Skin epidermis (tissue), 12 donors: ENCODE results near the gene SLC5A4.
A peak's percentile ranks its signal among the peaks of the same experiment; 100 is the strongest.
"Not testable (repeated sequence)": the region's sequence is repeated elsewhere in the genome, so short reads cannot be mapped to it uniquely, and the experiment has no call there.

Experiments
- H3K27ac ChIP-seq, 21 experiments: fragments of 200-600 bp; sonication (generic) in 11 of 21; one replicate each; pipeline ENCODE4 v1.5.0; 2020; ENCODE audit warnings: mild to moderate bottlenecking in 3 of 21, inconsistent platforms in 2 of 21, moderate library complexity in 2 of 21
- H3K4me3 ChIP-seq, 7 experiments: fragments of 200-600 bp; sonication (generic) in 2 of 7; one replicate each; pipeline ENCODE4 v1.5.0; 2020; ENCODE audit warnings: inconsistent platforms in 2 of 7, mild to moderate bottlenecking in 2 of 7, moderate library complexity in 1 of 7

The SLC5A4 gene

DNA sequence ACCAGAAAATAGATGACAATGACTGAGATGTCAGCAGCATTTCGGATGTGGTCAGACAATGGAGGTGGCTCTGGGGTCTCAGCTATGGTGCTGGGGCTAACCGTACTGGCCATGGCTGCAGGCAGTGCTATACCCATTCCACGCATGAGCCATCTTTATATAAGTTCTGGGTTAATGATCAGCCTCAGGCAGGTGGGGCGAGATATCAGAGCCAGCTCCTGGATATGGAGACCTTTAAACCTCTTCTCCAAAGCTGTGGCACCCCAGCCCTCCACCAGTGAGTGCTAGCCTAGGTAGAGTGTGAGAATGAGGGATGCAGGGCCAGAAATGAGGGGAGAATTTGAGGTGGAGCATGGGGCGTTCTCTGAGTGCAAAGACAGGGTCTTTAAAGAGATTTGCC lies at the start of gene SLC5A4:
SLC5A4 (minus strand) TSS at position 131 of the 400 bp plus-strand sequence; CDS start at position 113, 18 bp downstream.
- Histone ChIP-seq H3K4me3 (no peak within 1 kb of the TSS), H3K27ac (no peak within 1 kb of the TSS)

DNA sequence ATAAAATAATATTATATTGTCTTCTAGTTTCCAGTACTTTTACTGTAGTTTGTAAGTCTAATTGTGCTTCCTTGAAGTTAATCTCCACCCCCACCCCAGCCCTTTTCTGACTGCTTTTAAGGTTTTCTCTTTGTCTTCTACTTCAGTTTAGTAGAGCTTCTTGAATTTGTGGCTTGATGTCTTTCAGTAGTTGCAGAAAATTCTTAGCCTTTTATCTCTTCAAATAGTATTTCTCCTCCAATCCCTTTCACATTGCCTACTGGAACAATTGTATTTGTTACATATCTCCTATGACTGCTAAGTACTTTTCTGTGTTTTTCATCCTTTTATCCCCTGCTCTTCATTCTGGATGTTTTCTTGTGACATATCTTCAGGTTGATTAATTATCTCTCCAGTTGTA lies 38.8 kb upstream of the SLC5A4 start:
- not testable (repeated sequence) for H3K27ac ChIP-seq, H3K4me3 ChIP-seq

DNA sequence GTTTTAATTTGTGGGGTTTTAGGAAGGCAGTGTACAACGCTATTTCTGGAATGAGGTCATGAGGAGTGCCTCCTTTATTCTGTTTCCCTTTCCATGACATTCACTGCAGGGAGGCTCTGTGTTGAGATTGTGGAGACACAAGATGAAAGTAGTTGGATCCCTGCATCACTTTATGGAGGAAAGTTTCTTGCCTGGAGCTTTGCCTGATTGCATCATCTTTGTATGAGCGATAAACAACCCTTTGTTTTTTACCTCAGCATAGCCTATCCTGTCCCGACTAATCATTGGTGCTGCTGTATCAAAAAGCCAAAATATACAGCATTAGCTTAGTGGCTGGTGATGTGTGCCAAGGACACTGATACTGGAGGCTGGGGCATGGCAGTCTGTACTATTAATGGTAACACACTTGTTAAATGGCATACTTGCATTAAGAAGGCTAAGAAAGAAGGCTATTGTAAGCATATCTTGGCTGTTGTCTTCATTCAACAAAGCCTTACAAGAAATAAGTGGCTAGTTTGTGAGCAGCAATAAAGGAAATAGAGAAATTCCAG lies 31.2 kb upstream of the SLC5A4 start:
- Histone ChIP-seq H3K27ac (no peak overlapping the region), H3K4me3 (no peak overlapping the region)

DNA sequence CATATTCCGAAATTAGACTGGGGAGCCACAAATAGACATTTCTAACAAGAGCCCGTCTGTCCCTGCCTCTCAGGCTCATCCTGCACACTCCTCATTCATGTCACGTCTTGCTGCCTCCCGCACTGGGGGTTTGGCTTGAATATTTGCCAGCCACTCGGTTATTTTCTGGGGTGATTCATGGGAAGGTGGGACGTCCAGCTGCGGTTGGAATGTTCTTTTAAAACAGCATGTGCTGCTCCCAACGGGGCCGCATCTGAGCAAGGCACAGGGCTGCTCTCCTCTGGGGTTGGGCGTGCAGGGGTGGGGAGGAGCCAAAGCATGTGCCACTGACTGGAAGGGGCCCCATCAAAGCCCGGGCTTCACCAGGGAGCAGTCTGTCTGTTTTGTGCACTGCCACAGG lies 25.9 kb upstream of the SLC5A4 start:
- no peak overlapping the region for H3K4me3 ChIP-seq

DNA sequence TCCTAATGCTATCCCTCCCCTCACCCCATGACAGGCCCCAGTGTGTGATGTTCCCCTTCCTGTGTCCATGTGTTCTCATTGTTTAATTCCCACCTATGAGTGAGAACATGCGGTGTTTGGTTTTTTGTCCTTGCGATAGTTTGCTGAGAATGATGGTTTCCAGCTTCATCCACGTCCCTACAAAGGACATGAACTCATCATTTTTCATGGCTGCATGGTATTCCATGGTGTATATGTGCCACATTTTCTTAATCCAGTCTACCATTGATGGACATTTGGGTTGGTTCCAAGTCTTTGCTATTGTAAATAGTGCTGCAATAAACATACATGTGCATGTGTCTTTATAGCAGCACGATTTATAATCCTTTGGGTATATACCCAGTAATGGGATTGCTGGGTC lies 20.2 kb upstream of the SLC5A4 start:
- not testable (repeated sequence) for H3K27ac ChIP-seq, H3K4me3 ChIP-seq

More for the DNA sequence above, 25.9 kb upstream of the SLC5A4 start:
- no peak overlapping the region for H3K27ac ChIP-seq

DNA sequence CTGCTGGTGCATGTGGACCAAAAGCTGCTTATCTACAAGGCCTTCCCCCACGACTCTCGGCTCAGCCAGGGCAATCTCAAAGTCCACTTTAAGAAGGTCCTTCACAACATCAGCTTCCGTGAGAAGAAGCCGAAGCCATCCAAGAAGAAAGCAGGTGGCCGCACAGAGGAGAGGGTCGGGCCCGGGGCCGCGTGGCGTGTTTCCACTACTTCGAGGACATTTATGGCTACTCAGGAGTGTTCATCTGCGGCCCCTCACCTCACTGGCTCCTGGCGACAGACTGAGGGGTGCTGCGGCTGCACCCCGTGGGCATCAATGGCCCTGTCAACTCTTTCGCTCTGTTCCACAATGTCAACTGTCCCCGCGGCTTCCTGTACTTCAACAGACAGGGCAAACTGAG lies 16.2 kb upstream of the SLC5A4 start:
- Histone ChIP-seq H3K27ac (no peak overlapping the region), H3K4me3 (no peak overlapping the region)

DNA sequence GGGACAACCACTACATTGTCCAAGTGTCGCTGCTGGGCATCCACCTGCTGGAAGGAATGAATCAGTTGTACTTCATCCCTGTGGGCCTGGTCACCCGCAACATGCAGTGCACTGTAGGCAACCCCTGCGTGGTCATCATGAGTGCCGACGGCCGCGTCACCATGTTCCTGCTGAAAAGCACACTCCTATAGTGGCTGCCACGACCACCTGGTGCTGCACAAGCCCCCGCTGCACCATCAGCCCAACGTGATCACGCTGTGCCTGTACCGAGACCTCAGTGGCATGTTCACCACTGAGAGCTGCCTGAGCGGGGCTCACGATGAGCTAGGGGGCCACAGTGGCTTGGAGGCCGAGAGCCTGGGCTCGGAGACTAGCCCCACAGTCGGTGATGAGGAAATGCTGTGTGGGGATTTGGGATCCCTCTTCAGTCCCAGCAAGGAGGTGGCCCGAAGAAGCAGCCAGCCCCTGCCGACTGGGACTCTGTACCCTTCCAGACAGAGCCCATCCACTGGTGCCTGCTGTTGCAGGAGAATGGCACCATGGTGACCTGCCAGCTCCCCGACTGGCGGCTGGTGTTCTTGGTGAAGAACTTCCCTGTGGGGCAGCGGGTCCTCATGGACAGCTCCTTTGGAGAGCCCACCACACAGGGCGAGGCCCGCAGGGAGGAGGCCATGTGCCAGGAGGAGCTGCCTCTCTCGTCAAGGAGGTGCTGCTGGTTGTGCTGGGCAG lies 15.7 kb upstream of the SLC5A4 start:
- H3K4me3 ChIP-seq, result no peak overlapping the region
- no peak overlapping the region for H3K27ac ChIP-seq

DNA sequence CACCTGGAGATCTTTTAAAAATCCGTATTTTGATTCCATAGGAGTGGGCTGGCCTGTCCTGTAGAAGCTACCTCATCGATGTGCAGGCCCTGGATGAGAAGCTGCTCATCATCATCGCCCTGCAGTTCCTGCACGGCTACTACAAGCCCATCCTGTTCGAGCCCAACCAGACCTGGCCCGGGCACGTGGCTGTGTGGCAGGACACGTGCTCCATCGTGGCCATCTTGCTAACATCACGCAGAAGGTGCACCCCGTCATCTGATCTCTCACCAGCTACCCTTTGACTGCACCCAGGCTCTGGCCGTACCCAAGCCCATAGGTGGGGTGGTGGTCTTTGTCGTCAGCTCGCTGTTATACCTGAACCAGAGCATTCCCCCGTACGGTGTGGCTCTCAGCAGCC lies 14.2 kb upstream of the SLC5A4 start:
- no peak overlapping the region for H3K27ac ChIP-seq

DNA sequence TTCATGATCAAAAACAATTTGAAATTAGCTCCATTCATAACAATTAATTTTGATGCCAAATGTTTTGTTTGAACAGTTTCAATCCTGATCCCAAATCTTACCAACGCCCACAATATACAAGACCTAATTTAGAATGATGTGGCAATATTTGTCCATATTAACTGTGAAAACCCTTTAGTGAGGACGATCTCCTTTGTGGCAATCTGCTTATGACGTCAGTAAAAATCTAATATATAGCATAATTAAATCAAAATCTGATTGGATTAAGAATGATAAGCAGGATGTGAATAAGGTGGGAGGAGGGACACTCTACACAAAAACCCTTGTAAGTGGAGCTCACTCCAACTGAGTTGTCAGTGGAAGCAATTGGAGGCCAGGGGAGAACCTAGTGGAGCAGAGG lies 11.9 kb upstream of the SLC5A4 start:
- Histone ChIP-seq H3K27ac (no peak overlapping the region), H3K4me3 (no peak overlapping the region)

More for the DNA sequence above, 14.2 kb upstream of the SLC5A4 start:
- no peak overlapping the region for H3K4me3 ChIP-seq

DNA sequence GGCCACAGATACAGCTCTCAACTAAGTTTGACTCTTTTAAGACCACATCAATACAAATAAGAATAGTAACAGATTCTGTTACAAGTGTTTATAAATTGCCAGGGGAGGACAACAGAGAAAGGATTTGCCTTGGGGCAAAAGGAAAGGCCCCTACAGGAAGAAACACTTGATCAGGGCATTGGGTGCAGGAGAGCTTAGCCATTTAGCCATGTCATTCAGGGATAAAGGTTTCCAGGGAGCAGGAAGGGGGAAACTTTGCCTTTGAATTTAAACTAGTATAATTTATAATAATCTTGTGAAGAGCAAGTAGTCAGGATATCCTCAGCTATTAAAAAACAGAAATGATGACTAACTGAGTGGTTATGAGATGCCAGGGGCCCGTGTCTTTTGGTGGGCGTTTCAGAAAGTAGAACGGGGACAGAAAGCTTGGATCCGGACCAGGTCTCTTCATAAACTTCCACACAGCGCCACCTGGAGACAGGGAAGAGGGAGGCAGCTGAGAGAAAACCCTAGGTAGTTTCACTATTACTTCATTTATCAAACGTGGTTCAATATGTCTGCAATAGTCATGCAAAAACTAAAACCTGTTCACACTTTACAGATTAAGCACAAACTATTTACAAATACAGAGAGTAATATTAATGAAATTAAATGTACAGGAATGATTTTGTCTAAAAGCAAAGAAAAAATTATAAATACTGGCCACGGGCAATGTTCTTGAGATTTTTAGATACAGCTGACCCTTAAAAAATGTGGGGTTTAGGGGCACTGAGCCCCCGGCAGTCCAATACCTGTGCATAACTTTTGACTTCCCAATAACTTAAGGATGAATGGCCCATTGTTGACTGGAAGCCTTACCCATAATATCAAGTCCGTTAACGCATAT lies 11.0 kb upstream of the SLC5A4 start:
- Histone ChIP-seq H3K27ac (peak overlapping the region in 2 of 21 experiments; percentile 32), H3K4me3 (no peak overlapping the region)

DNA sequence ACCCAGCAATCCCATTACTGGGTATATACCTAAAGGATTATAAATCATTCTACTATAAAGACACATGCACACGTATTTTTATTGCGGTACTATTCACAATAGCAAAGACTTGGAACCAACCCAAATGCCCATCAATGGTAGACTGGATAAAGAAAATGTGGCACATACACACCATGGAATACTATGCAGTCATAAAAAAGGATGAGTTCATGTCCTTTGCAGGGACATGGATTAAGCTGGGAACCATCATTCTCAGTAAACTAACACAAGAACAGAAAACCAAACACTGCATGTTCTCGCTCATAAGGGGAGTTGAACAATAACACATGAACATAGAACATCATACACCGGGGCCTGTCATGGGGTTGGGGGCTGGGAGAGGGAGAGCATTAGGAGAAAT lies 8.5 kb upstream of the SLC5A4 start:
- H3K27ac ChIP-seq, H3K4me3 ChIP-seq: not testable (repeated sequence)

DNA sequence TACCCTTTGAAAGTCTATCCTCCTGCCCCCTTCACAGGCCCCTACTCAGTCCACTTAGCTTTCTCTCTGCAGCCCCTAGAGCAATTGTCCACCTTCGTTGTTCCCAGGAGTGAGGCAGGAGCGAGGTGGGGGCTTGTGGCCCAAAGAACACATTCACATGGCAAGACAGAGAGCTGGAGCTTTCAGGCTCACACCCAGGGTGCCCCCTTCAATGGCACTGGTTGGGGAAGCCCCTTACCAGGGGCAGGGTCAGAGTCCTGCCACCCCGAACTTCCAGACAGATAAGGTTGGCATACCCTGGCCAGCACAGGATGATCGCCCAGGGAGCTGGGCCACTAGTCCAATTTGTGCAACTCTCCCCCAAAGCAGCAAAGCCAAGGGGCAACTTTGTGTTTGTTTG lies 6.2 kb upstream of the SLC5A4 start:
- Histone ChIP-seq H3K4me3 (no peak overlapping the region), H3K27ac (no peak overlapping the region)

DNA sequence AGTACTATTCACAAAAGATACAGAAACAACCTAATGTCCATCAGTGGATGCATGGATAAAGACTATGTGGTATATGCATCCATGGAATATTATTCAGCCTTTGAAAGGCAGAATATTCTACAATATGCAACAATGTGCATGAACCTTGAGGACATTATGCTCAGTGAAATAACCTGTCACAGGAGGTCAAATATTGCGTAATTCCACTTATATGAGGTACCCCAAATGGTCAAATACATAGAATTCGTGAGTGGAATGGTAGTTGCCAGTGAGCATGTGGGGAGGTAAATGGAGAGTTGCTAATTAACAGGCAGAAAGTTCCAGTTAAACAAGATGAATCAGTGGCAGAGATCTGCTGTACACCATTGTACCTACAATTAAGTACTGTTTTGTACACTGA lies 3.6 kb upstream of the SLC5A4 start:
- H3K27ac ChIP-seq, result no peak overlapping the region
- H3K4me3 ChIP-seq, result no peak overlapping the region

DNA sequence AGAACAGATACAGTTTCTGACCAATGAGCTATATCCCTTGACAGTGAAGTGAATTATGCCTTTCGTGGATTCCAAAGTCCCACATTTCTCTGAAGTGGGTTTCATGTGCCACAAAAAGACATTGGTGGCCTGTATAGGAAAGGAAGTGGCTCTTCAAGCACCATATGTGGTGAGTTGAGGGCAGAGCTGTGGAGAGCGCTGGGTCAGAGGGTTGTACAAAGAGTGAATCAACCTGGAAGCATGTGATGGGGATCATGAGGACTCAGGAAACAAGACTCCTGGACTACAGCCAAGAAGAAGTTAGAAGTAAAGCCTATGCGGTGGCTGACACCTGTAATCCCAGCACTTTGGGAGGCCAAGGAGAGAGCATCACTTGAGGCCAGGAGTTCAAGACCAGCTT lies 579 bp upstream of the SLC5A4 start:
- H3K27ac ChIP-seq, result no peak overlapping the region
- H3K4me3 ChIP-seq, result no peak overlapping the region

DNA sequence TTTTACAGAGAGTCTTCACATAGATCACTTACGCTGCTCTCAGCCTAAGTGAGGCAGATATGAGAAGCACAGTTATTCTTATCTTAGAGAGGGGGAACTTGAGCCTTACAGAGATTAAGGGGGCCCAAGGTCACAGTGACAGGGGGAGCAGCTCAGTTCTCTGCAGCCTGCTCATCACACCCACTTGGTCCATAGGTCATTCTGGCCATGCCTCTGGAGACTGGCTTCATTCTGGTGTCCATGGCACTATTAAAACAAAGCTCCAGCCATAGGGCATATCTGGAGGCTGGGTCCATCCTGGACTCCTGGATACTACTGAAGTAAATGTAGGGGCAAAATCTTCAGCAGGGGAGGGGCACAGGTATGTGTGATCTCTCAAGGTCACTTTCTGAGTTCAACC lies 5.9 kb downstream of the SLC5A4 start:
- Histone ChIP-seq H3K4me3 (no peak overlapping the region), H3K27ac (no peak overlapping the region)

DNA sequence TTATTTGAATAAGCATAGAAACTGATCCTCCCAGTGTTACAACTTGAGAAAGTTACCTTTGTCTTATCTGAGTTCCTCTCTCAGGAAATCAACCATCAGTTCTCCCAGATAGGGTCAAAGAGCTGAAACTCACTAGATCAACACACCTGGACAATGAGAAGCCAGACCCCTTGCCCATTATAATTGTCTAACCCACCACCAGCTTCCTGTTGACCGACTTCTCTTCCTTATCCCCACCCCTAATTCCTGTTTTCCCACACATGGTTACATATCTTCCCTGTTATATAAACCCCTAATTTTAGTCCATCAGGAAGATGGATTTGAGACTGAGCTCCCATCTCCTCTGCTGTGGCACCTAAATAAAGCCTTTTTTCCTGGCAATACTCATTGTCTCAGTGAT lies 6.9 kb downstream of the SLC5A4 start:
- Histone ChIP-seq H3K27ac (no peak overlapping the region), H3K4me3 (no peak overlapping the region)

DNA sequence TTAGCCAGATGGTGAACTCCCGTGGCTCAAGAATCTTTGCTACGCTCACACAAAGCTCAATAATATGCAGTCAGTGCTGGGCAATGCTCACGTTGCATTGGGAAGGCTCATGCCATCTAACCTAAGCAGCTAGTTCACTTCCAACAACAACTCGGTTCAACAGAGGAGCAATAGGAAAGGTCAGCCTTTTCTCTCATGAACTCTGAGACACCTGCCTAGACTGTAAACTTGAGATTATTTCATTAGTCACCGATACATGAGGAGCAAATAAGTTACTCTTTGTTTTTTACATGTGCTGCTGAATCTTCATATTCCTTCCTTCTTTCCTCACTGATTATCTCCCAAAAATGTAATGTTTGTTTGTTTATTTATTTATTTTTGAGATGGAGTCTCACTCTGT lies 9.0 kb downstream of the SLC5A4 start:
- H3K4me3 ChIP-seq, result no peak overlapping the region
- no peak overlapping the region for H3K27ac ChIP-seq

DNA sequence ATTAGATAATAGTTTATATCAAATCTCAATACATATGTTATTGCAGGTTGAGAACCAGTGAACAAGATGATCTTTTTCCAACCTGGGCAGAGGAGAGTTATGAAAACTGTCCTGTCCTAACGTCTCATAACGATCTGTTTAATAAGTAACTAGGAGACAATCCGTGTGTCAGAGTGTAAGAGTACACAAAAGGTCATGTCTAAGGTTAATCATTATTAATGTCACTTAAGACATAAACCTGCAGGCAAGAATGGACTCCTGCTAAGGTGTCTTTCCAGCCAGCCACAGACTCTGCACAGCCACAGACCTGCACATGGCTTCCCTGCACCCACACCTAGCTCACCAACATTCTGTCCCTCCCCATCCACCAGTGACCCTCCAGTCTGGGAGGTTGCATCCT lies 10.1 kb downstream of the SLC5A4 start:
- Histone ChIP-seq H3K27ac (no peak overlapping the region), H3K4me3 (no peak overlapping the region)

DNA sequence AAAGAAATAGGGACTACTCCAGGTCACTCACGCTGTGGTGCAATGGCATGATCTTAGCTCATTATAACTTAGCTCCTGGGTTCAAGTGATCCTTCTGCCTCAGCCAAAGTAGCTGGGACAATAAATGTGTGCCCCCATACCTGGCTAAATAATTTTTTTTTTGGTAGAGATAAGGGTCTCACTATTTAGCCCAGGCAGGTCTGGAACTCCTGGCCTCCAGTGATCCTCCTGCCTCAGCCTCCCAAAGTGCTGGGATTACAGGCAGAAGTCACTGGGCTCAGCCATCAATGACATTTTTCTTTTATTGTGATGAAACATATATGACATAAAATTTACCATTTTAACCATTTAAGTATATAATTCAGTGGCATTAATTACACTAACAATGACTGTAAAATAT lies 10.6 kb downstream of the SLC5A4 start:
- no peak overlapping the region for H3K4me3 ChIP-seq
- H3K27ac ChIP-seq, result no peak overlapping the region

DNA sequence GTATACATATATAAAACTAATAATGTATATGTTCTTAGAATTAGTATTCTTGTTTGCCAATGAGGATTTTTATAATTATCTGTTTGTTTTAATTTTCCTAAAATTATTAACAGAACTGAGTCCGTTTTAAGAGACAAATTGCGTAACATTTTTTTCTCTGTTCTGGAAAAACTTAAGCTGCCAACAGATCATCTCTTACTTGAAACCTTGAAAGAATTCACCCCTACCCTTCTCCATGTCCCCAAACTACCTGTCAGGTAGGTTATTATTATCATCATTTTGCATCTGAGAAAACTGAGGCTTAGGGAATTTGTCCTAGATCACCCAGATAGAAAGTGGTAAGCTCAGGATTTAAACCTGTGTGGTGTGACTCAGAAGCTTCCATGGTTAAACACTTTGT lies 14.7 kb downstream of the SLC5A4 start:
- H3K4me3 ChIP-seq, result no peak overlapping the region
- H3K27ac ChIP-seq, result no peak overlapping the region

DNA sequence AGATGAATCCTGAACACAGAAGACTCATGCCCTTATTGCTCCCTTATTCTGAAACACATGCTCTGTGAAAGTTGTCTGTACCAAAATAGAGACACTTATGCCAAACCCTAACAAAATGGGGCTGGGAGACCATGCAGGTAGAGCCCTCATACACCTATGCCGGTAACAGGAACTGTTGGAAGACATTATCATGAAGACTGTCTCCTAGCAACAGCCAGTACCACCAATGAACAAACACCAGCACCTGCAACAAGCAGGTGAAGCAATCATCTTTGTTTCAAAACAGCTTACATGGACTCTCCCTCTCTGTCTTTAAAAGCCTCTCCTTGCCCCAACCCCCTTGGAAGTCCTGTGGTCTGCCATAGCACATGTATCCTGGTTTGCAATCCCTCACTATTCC lies 17.2 kb downstream of the SLC5A4 start:
- no peak overlapping the region for H3K4me3 ChIP-seq
- no peak overlapping the region for H3K27ac ChIP-seq
